ENCODE data around the gene CDK5RAP2.
"Not testable (repeated sequence)": the region's sequence is repeated elsewhere in the genome, so short reads cannot be mapped to it uniquely, and the experiment has no call there.

Gene CDK5RAP2

DNA sequence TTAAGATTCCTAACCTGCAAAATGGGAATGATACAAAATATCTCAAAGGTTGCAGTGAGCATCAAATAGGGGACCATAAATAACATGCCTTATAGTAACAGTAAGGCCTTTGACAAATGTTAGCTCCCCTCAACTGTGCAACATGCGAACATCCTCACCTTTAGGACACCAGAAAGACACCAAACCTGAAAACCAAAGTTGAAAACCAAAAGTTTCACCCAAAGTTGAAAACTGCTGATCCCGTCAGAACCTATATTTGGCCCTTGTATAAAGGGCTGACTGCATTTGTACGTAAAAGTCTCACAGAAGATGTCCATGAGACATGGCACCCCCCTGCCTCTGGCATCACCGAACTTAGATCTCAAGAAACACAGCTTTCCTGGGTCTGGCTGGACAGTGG is 12.1 kb downstream of the CDK5RAP2 start:
- H3K4me1 ChIP-seq (ENCODE audit: control insufficient read depth, insufficient read depth, low read length, poor library complexity, severe bottlenecking), result no peaks in the 10 kb centered on the region
- 87 to 90% methylated on average over 3 to 4 of the region's 4 CpGs for WGBS, 2 experiments (ENCODE audit: insufficient coverage in 2 of 2)
- H3K9me3 ChIP-seq (ENCODE audit: control insufficient read depth, low read length), result no peaks in the 10 kb centered on the region
- H3K4me3 ChIP-seq (ENCODE audit: extremely low read depth, insufficient read depth, low read length, poor library complexity, severe bottlenecking), result no peak overlapping the region
- H3K27ac ChIP-seq (ENCODE audit: low read depth, low read length, severe bottlenecking), result no peak overlapping the region
- peaks cover 90% of the 10 kb centered on the region for H3K36me3 ChIP-seq (ENCODE audit: control insufficient read depth, insufficient read depth, low read length)

- Histone ChIP-seq H3K4me3 (ENCODE audit: extremely low read depth, insufficient read depth, low read length, poor library complexity, severe bottlenecking) (no peak overlapping the region), H3K9me3 (ENCODE audit: control insufficient read depth, low read length) (no peaks in the 10 kb centered on the region), H3K27ac (ENCODE audit: low read depth, low read length, severe bottlenecking) (no peak overlapping the region), H3K36me3 (ENCODE audit: control insufficient read depth, insufficient read depth, low read length) (peaks cover 87% of the 10 kb centered on the region), H3K4me1 (ENCODE audit: control insufficient read depth, insufficient read depth, low read length, poor library complexity, severe bottlenecking) (no peaks in the 10 kb centered on the region)
- no CpG with 5 or more reads among the region's 3 CpGs for WGBS, 2 experiments (ENCODE audit: insufficient coverage in 2 of 2)
These were observed 12.9 kb downstream of the CDK5RAP2 start for GRCh38 chr9:120567081-120567480.

- no peak overlapping the region for H3K4me3 ChIP-seq (ENCODE audit: extremely low read depth, insufficient read depth, low read length, poor library complexity, severe bottlenecking)
- no peak overlapping the region for H3K27ac ChIP-seq (ENCODE audit: low read depth, low read length, severe bottlenecking)
- H3K9me3 ChIP-seq (ENCODE audit: control insufficient read depth, low read length), result no peaks in the 10 kb centered on the region
- H3K36me3 ChIP-seq (ENCODE audit: control insufficient read depth, insufficient read depth, low read length), result peaks cover 73% of the 10 kb centered on the region
- no peaks in the 10 kb centered on the region for H3K4me1 ChIP-seq (ENCODE audit: control insufficient read depth, insufficient read depth, low read length, poor library complexity, severe bottlenecking)
- 100% methylated on average over 2 of the region's 3 CpGs; no CpG with 5 or more reads in 1 of the 2 experiments for WGBS, 2 experiments (ENCODE audit: insufficient coverage in 2 of 2)
These were observed 15.4 kb downstream of the CDK5RAP2 start for GRCh38 chr9:120564589-120564988.

- Histone ChIP-seq H3K4me1 (ENCODE audit: control insufficient read depth, insufficient read depth, low read length, poor library complexity, severe bottlenecking) (no peaks in the 10 kb centered on the region), H3K36me3 (ENCODE audit: control insufficient read depth, insufficient read depth, low read length) (peaks cover 58% of the 10 kb centered on the region), H3K4me3 (ENCODE audit: extremely low read depth, insufficient read depth, low read length, poor library complexity, severe bottlenecking) (no peak overlapping the region), H3K9me3 (ENCODE audit: control insufficient read depth, low read length) (no peaks in the 10 kb centered on the region), H3K27ac (ENCODE audit: low read depth, low read length, severe bottlenecking) (no peak overlapping the region)
- WGBS, 2 experiments (ENCODE audit: insufficient coverage in 2 of 2), result 95 to 96% methylated on average over 6 of the region's 8 CpGs
These were observed 17.0 kb downstream of the CDK5RAP2 start for GRCh38 chr9:120562861-120563443.

GRCh38 chr9:120561709-120562108 is 18.3 kb downstream of the CDK5RAP2 start:
- Histone ChIP-seq H3K36me3 (ENCODE audit: control insufficient read depth, insufficient read depth, low read length) (peaks cover 50% of the 10 kb centered on the region), H3K9me3 (ENCODE audit: control insufficient read depth, low read length) (no peaks in the 10 kb centered on the region), H3K4me3 (ENCODE audit: extremely low read depth, insufficient read depth, low read length, poor library complexity, severe bottlenecking) (no peak overlapping the region), H3K4me1 (ENCODE audit: control insufficient read depth, insufficient read depth, low read length, poor library complexity, severe bottlenecking) (no peaks in the 10 kb centered on the region), H3K27ac (ENCODE audit: low read depth, low read length, severe bottlenecking) (no peak overlapping the region)
- 83% methylated on average over 1 of the region's 1 CpG; no CpG with 5 or more reads in 1 of the 2 experiments for WGBS, 2 experiments (ENCODE audit: insufficient coverage in 2 of 2)

DNA sequence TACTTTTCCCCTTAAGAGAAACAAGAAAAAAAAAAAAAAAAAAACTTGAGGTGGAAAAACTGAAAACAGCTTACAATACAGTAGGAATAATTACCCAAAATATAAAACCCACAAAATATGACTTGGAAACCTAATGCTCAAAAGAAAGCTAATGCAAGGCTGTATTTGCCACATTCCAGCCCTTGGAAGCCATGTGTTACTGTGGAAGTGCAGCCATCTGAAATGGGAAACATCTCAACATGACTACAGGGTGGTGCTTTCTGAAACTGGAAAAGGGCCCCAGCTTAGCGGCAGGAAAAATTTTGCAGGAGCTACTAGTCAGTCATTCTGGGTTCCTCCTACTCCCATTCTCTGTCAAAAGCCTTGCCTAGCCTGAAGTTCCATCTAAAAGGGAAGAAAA is 20.4 kb downstream of the CDK5RAP2 start:
- H3K4me3 ChIP-seq (ENCODE audit: extremely low read depth, insufficient read depth, low read length, poor library complexity, severe bottlenecking), result no peak overlapping the region
- no CpG with 5 or more reads among the region's 1 CpG for WGBS, 2 experiments (ENCODE audit: insufficient coverage in 2 of 2)
- no peaks in the 10 kb centered on the region for H3K4me1 ChIP-seq (ENCODE audit: control insufficient read depth, insufficient read depth, low read length, poor library complexity, severe bottlenecking)
- no peaks in the 10 kb centered on the region for H3K9me3 ChIP-seq (ENCODE audit: control insufficient read depth, low read length)
- H3K27ac ChIP-seq (ENCODE audit: low read depth, low read length, severe bottlenecking), result no peak overlapping the region
- peaks cover 39% of the 10 kb centered on the region for H3K36me3 ChIP-seq (ENCODE audit: control insufficient read depth, insufficient read depth, low read length)

- Histone ChIP-seq H3K4me3 (ENCODE audit: extremely low read depth, insufficient read depth, low read length, poor library complexity, severe bottlenecking) (no peak overlapping the region), H3K9me3 (ENCODE audit: control insufficient read depth, low read length) (no peaks in the 10 kb centered on the region), H3K27ac (ENCODE audit: low read depth, low read length, severe bottlenecking) (no peak overlapping the region), H3K36me3 (ENCODE audit: control insufficient read depth, insufficient read depth, low read length) (peaks cover 34% of the 10 kb centered on the region), H3K4me1 (ENCODE audit: control insufficient read depth, insufficient read depth, low read length, poor library complexity, severe bottlenecking) (no peaks in the 10 kb centered on the region)
- WGBS, 2 experiments (ENCODE audit: insufficient coverage in 2 of 2), result 95 to 100% methylated on average over 3 of the region's 3 CpGs
These were observed 21.5 kb downstream of the CDK5RAP2 start for GRCh38 chr9:120558454-120558853.

DNA sequence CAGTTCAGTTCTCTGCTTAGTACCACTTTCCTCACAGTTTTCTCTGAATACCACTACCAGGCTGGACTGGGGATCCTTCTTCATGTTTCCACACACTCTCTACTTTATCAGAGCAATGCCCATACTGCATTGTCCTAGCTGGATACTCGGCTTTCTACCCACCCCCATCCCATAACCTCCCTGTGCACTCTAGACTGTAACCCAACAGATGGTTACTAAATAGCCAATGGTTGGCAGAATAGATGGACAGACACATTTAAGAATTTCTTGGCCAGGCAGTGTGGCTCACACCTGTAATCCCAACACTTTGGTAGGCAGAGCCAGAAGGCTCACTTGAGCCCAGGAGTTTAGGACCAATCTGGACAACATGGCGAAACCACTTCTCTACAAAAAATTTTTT is 22.8 kb downstream of the CDK5RAP2 start:
- Histone ChIP-seq H3K4me3 (ENCODE audit: extremely low read depth, insufficient read depth, low read length, poor library complexity, severe bottlenecking) (no peak overlapping the region), H3K9me3 (ENCODE audit: control insufficient read depth, low read length) (no peaks in the 10 kb centered on the region), H3K27ac (ENCODE audit: low read depth, low read length, severe bottlenecking) (no peak overlapping the region), H3K4me1 (ENCODE audit: control insufficient read depth, insufficient read depth, low read length, poor library complexity, severe bottlenecking) (no peaks in the 10 kb centered on the region), H3K36me3 (ENCODE audit: control insufficient read depth, insufficient read depth, low read length) (peaks cover 39% of the 10 kb centered on the region)
- 100% methylated on average over 1 of the region's 2 CpGs; no CpG with 5 or more reads in 1 of the 2 experiments for WGBS, 2 experiments (ENCODE audit: insufficient coverage in 2 of 2)

GRCh38 chr9:120556775-120557174 is 23.2 kb downstream of the CDK5RAP2 start:
- no peak overlapping the region for H3K27ac ChIP-seq (ENCODE audit: low read depth, low read length, severe bottlenecking)
- no peaks in the 10 kb centered on the region for H3K9me3 ChIP-seq (ENCODE audit: control insufficient read depth, low read length)
- 100% methylated on average over 1 of the region's 3 CpGs; no CpG with 5 or more reads in 1 of the 2 experiments for WGBS, 2 experiments (ENCODE audit: insufficient coverage in 2 of 2)
- H3K36me3 ChIP-seq (ENCODE audit: control insufficient read depth, insufficient read depth, low read length), result peaks cover 39% of the 10 kb centered on the region
- H3K4me3 ChIP-seq (ENCODE audit: extremely low read depth, insufficient read depth, low read length, poor library complexity, severe bottlenecking), result no peak overlapping the region
- no peaks in the 10 kb centered on the region for H3K4me1 ChIP-seq (ENCODE audit: control insufficient read depth, insufficient read depth, low read length, poor library complexity, severe bottlenecking)

DNA sequence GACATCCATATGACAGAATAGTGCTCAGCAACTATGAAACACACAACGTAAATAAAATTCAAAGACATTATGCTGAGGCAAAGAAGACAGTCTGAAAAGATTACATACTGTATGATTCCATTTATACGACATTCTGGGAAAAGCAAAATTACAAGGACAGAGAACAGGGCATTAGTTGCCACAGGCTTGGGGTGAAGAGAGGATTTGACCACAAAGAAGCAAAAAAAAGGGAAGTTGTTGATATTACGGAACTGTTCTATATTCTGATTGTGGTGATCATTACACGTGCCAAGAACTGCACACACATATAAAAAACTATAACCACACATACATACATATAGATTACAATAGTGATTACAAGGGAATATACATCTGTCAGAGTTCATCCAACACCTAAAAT is 24.1 kb downstream of the CDK5RAP2 start:
- H3K4me3 ChIP-seq (ENCODE audit: extremely low read depth, insufficient read depth, low read length, poor library complexity, severe bottlenecking), result no peak overlapping the region
- H3K36me3 ChIP-seq (ENCODE audit: control insufficient read depth, insufficient read depth, low read length), result peaks cover 35% of the 10 kb centered on the region
- WGBS, 2 experiments (ENCODE audit: insufficient coverage in 2 of 2), result 100% methylated on average over 1 of the region's 4 CpGs; no CpG with 5 or more reads in 1 of the 2 experiments

GRCh38 chr9:120552210-120552704 is 27.7 kb downstream of the CDK5RAP2 start:
- 100% methylated on average over 2 of the region's 7 CpGs; no CpG with 5 or more reads in 1 of the 2 experiments for WGBS, 2 experiments (ENCODE audit: insufficient coverage in 2 of 2)
- not testable (repeated sequence) for H3K9me3 ChIP-seq (ENCODE audit: control insufficient read depth, low read length); H3K4me3 ChIP-seq (ENCODE audit: extremely low read depth, insufficient read depth, low read length, poor library complexity, severe bottlenecking); H3K27ac ChIP-seq (ENCODE audit: low read depth, low read length, severe bottlenecking); H3K4me1 ChIP-seq (ENCODE audit: control insufficient read depth, insufficient read depth, low read length, poor library complexity, severe bottlenecking)
- H3K36me3 ChIP-seq (ENCODE audit: control insufficient read depth, insufficient read depth, low read length), result peaks cover 56% of the 10 kb centered on the region

More for the DNA sequence above, 24.1 kb downstream of the CDK5RAP2 start:
- Histone ChIP-seq H3K27ac (ENCODE audit: low read depth, low read length, severe bottlenecking) (no peak overlapping the region), H3K9me3 (ENCODE audit: control insufficient read depth, low read length) (no peaks in the 10 kb centered on the region), H3K4me1 (ENCODE audit: control insufficient read depth, insufficient read depth, low read length, poor library complexity, severe bottlenecking) (no peaks in the 10 kb centered on the region)
